SIG-M5 treated with dmso at 0.1 percent for 504 hours (cell line): ENCODE data around the gene ALDH1L1.
"Not testable (repeated sequence)": the region's sequence is repeated elsewhere in the genome, so short reads cannot be mapped to it uniquely, and the experiment has no call there.

Experiments
- DNase-seq: peaks from one replicate; lab custom pipeline; 2025; ENCODE audit not compliant: unreplicated experiment; lab: John Stamatoyannopoulos, UW

Gene ALDH1L1

DNA sequence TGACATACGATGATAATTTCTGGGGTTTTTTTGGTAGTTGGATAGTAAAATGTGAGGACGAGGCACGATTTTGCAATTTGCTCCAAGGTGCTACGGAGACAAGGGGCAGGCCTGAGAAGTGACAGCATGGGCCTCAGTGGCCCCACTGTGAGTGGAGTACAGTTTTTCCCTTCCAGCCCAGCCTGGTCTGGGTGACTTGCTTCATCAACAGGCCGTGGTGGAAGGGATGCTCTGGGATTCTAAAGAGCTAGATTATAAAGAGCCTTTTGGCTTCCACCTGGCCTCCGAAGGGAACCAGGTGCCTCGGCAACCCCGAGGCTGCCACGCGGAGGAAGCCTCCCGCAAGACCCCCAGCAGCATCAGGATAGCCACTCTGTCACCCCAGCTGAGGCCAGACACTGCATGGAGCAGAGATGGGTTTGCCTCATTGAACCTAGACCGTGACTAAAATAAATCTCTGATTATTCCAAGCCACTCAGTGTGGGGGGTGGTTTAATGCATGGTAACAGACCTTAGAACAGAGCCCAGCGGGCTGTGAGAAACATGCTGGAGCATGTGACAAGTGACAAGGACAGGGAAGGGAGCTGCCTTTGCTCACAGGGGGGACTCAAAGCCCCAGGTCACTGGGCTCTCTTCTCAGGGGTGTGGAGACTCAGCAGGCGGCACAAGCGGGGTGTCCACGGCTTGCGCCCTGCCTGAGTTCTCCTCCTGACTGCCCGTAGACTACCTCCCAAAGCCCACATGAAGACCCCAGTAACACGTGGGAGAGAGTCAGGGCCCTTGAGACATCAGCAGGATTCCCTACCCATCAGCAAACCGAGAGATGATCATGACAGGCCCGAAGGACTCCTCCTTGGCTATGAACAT is 73.8 kb downstream of the ALDH1L1 start:
- no peak for DNase-seq

DNA sequence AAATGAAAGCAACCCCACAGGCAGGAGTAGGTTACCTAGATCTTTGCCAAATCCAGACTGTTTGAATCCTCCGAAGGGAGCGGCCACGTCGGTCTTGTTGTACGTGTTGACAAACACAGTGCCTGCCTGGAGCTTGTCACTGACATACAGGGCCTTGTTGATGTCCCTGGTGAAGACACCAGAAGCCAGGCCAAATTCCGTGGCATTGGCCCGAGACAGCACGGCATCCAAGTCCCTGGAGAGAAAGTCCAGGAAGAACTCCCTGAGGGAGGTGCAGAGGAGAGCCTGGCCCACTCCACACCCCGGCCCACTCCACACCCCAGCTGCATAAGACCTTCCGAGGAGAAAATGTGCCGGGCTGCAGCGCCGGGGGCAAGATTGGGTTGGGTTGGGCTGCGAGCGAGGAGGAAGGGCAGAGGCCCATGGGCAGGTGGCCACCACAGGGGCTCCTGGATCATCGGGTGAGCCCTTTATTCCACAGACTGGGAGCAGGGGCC is 74.6 kb downstream of the ALDH1L1 start:
- DNase-seq, result no peak

DNA sequence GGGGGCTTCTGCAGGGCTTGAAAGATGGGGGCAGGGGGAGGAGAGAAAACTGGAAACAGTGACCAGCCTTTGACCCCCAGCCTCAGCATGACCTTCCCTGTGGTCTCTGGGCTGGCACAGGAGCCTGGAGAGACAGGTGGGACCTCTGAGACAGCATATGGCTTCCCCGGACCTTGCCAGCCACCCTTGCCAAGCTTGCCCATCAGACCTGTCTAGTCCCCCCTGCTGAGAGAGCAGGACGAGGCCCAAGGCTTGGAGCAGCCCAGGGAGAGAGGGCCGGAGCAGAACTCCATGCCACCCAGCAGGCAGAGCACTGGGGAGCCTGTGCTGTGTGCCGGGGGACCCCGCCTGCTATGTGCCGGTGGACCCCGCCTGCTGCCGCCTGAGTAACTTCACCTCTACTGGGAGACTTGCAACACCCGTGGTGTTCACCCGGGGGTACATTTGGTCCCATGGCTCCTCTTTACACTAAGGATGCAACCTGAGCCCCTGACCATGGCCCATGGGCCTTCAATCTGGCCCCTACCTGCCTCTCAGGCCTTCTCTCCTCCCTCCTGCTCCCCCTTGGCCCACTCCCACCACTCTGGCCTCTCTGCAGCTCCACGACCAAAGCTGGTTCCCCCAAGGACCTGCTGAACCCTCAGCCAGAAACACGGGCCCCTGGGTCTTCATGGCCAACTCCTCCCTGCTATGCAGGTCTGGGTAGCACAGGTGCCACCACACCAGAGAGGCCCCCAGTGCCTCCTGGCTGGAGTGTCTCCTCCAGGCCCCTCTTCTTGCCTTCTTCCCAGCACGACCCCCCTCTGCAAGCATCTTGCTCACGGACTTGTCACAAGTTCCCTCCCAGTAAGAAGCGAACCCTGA is 75.4 kb downstream of the ALDH1L1 start:
- no peak for DNase-seq

DNA sequence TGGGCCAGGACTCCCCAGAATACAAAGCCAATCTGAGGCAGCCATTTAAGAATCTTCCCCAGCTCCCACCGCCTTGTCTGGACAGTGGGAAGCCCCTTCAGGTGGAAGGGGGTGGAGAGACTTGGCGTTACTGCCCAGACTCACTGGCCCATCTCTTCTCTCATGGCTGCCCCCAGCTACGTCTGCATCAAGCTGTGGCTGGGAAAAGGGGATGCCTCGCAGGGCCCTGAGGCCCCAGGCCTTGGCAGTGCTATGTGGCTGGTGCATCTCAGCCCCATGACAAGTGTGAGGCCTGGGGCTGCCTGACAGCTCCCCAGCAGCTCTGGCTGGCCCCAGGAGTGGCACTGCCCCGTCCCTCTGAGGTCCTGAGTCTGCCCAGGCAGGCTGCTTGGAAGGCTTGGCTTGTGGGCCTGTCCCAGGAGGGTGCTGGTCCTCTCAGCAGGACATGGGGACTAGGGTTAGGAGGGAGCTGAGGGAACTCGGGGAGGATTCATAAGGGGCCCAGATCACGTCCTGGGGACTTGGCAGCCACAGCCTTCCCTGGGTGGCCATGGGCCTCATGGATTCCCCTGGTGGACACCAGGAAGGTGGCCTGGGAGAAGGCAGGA is 76.3 kb downstream of the ALDH1L1 start:
- no peak for DNase-seq

DNA sequence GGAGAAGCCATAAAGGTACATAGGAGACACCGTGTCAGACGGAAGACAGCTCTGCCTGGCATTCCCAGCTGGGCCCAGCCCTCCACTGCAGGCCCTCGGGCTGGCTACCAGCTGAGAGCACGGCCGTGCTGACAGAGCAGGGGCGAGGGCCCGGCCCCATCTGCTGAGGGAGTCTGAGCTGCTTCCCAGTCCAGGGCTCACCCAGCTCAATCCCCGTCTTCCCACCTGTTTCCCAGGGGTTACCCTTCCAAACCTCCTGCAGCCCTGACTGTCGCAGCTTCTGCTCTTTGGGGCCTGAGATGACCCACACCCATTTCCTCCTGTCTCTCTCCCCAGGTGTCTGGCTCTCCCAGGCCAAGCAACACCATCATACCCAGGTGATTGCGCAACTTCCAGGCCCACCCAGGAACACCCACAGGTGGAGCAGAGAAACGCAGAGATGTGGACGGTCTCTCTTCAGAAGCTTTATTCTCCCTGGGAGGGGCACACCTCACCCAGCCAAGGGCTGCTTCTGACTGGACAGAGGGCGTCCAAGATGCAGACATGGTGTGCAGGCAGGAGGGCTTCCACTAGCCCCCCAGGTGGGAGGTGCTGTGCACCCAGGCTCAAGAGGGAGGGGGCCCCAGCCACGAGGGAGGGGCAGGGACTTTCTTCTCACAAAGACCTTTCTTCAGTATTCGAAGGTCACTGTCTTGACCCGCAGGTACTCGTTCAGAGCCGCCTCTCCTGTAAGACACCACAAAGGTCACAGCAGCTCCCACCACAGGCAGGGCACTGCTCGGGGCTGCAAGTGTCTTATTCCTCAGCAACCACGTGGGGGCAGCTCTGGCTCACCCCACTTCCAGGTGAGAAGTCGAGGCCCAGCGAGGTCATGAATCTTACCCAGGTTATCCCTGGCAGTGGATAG is 77.0 kb downstream of the ALDH1L1 start:
- no peak for DNase-seq

DNA sequence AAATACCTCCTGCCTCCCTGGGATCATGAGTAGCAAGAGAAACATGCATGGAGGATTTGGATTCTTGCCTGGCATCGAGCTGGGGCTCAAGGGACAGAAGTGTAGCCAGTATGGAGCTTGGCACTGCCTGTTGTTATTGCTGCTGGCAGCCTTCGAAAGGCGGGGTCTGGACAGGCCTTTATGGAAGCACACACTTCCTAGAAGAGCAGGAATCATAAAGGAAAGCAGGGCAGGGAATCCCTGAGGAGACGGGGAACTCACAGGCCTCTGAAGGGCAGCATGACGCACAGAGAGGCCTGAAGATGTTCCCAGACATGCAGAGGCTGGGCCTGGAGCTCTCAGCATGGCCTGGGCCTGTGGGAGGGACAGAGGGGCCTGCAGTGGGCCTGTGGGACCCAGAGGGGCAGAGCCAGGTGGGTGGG is 77.8 kb downstream of the ALDH1L1 start:
- no peak for DNase-seq

DNA sequence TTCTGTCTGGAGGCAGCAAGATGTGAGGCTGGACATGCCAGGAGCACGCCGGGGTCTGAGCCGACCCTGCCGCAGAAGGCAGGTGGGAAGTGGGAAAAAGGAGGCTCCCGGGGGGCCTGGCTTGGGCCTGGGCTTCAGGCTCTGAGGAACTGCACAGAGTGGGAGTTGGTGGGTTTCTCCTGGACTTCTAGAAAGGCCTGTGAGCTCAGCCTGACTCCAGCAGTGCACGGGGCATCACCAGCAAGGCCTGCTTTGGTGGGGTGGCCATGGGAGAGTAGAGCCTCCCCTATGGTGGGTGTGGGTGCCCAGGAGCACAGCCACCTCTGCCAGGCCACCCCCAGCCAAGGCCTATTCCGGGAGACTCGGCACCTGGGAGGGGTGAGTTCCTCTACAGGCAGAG is 78.4 kb downstream of the ALDH1L1 start:
- DNase-seq, result no peak

DNA sequence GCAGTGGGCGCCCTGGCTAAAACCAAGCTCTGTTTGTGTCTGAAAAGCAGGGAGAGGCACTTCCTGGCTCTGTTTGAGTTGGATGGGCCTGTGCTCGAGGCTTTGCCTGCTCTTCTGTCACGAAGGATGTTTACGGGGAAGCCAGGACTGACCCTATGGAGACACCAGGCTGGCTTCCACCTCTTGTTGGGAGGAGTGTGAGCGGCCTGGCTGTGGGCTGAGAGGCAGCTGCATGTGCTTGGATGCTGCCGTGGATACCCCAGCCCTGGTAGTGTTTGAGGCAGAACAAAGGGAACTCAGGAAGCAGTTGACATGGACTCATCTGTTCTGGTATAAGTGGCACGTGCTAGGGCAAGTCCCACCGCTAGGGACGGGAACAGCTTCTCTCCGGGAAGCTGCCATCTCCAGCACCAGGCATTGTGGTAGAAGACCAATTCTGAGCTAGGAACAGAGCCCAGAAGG is 78.8 kb downstream of the ALDH1L1 start:
- no peak for DNase-seq

DNA sequence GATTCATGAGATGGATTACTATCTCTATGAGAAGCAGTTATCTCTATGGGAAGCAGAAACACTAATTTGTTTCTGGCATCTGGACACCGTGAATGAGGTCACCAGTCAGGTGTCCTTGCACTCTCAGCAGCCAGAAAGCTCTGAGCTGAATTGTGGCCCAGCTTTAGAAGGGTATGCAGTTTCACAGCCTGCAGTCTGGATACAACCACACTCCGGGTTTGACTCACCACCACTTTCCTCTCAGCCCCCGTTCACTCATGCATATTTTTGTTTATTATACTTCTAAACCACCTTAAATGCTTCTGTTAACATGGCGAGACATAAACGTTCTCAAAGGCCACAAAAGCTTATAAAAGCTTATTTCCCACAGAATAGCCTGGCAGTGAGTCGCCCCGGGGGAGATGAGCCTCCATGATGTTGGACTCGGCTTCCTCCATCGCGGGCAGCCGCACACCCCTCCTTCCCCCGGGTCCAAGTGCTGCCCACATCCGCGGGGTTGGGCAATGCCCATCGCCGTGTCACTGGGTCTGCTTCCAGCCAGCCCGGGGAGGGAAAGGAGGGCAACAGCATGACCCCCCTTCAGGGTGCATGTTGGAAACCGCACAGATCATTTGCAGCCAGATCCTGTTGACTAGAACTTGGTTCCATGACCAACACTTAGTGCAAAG is 79.6 kb downstream of the ALDH1L1 start:
- no peak for DNase-seq

DNA sequence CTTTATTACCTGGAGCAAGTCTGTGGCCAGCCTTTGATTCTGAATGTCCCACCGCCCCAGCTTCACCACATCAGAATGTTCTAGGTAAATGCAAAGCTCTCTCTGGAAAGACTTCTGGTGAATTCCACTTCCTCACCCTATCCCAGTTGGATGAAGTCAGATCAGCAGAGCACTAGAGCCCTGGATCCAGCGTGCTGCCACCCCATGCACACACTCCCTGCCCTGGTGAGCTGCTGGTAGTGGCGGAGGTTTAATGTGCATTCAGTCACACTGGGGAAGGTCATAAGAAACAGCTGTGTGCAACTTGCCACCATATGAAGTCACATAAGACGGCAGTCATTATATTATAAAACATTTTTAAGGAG is 80.1 kb downstream of the ALDH1L1 start:
- DNase-seq, result no peak

DNA sequence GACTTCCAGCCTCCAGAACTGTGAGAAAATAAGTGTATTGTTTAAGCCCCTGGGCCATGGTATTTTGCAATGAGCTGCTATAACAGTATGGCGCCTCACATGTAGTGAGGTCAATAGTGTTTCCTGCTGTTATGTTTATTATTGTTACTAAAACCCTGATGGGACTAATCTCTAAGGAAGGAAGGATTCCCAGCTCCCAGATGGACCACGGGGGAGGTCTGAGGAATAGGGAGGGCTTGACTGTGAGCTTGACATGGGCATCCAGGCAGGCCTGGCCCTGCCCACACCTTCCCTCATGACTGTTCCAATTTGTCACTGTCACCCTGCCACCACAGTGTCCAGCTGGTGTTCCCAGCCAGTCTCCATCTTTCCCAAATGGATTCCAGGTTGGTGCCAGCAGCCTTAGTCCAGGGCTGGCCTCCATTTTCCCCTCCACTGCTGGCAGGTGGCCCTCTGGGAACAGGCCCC is 82.0 kb downstream of the ALDH1L1 start:
- DNase-seq, result no peak

DNA sequence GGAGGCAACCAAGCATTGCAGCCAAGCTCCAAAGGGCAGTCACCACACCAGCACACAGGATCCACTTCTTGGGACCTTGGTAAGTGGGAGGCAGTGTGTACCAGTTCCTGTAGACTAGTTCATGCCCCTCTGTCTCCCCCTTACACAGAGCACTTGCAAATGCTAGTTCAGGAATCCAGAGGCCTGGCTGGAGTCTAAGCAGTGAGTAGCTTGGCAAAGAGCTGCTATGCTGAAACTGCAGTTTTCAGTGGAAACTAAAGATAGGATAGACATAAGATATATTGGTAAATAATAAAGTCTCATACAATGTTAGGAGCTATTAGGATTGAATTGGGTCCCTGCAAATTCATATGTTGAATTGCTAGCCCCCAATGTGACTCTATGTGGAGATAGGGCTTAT is 82.6 kb downstream of the ALDH1L1 start:
- DNase-seq, result no peak

DNA sequence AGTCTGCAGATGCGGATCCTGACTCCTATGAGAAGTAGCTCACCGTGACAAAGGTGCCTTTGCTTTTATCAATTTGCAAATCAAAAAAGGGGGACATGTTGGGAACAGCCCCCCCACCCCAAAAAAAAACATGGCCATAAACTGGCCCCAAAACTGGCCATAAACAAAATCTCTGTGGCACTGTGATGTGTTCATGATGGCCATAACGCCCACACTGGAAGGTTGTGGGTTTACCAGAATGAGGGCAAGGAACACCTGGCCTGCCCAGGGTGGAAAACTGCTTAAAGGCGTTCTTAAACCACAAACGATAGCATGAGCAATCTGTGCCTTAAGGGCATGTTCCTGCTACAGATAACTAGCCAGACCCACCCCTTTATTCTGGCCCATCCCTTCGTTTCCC is 84.1 kb downstream of the ALDH1L1 start:
- DNase-seq, result not testable (repeated sequence)

DNA sequence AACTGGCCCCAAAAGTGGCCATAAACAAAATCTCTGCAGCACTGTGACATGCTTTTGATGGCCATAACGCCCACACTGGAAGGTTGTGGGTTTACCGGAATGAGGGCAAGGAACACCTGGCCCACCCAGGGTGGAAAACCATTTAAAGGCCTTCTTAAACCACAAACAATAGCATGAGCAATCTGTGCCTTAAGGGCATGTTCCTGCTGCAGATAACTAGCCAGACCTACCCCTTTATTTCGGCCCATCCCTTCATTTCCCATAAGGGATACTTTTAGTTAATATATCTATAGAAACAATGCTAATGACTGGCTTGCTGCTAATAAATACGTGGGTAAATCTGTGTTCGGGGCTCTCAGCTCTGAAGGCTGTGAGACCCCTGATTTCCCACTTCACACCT is 88.3 kb downstream of the ALDH1L1 start:
- DNase-seq, result not testable (repeated sequence)

DNA sequence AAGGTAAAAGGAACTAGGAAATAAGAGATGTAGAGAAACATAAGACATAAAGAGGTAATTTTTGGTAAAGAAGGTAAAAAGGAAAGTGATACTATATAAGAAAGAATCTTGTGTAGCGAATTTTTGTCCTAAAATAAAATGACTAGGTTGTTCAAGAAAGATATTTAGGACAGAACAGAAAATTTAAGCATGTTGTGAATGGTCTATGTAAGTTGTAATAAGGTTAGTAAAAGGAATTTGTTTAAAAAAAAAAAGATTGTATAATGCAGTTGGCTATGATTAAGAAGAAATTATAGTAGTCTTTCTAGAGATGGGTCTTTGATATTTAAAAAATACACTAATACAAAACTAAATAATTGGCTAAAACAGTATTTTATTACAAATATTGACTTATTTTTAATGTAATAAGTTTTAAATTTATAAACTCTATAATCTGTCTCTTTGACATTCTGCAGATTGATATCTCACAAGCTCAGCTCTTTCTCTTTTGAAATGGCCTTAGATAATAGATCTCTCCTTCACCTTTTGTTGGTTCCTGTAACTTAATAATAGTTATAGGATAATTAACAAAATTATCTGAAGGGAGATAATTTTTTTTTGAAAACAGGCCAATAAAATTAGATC is 92.7 kb downstream of the ALDH1L1 start:
- no peak for DNase-seq

DNA sequence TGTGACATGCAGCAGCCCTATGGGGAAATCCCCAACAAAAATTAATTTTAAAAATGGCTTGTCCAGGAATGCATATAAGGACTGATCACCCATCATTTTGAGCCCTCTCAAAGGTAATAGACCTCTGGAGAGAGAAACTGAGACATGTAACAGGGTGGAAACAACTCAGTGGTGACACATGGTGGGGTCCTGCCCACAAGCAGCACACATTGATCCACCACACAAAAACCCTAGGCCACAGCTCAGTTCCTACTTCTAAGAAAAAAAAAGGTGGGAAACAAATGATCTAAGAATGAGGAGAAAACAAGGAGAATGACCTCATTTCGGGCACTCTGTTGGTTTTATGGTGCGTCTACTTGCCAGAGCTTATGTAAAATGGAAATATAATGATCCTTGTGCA is 94.5 kb downstream of the ALDH1L1 start:
- no peak for DNase-seq

DNA sequence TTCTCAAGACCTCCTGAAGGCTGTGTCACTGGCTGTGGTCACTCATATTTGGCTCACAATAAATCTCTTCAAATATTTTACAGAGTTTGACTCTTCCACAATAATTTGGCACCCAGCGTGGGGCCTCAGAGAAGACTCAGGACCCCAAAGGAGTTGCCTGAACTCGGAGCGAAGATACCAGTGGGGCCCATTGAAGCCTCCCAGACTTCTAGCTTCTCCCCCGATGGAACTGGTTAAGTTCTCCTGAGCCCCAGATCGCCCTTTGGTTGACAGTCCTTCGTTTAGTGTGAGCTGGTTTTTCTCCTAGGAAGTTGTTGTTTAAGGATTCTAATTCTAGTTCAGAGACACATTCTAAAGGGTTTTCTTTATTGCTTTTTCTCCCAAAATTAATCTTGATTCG is 95.1 kb downstream of the ALDH1L1 start:
- no peak for DNase-seq

DNA sequence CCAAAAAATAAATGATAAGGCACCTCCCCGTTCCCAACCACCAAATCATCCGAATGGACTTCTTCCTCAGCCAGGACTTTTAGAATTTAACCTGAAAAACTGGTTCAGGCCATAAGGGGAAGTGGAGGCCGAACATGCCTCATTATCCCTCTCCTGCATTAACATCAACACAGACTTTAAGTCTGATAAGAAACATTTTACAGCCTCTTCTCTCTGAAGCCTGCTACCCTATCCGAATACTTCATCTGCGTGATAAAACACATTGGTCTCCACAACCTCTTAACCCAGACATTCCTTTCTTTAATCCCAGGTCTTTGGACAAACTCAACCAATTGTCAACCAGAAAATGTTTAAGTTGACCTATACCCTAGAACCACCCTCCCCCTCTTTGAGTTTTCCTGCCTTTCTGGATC is 95.6 kb downstream of the ALDH1L1 start:
- DNase-seq, result no peak
